Ascending aorta (tissue), 2 donors: ENCODE results near the gene KIF14. TPM values are rescaled to one million over a fixed set of nuclear protein-coding genes. Genes with fewer than 3 reads are reported as not detected.
"Not testable (repeated sequence)": the region's sequence is repeated elsewhere in the genome, so short reads cannot be mapped to it uniquely, and the experiment has no call there.

Experiments used
- DNase-seq, 2 donors: peaks; one replicate each; pipeline ENCODE4 v3.0.0-alpha.2; 2019; ENCODE audit warnings: low spot score in 2 of 2
- H3K27ac ChIP-seq, 2 donors: fragments of 200-600 bp; sonication (generic); one replicate each; pipeline ENCODE4 v1.5.1; 2016 to 2017; ENCODE audit warnings: mild to moderate bottlenecking in 1 of 2
- H3K27me3 ChIP-seq: fragments of 200-600 bp; sonication (generic); one replicate; pipeline ENCODE4 v1.5.1; 2017
- H3K36me3 ChIP-seq, 2 donors: fragments of 200-600 bp; sonication (generic); one replicate each; pipeline ENCODE4 v1.5.1; 2016
- H3K4me1 ChIP-seq, 2 donors: fragments of 200-600 bp; sonication (generic); one replicate each; pipeline ENCODE4 v1.5.1; 2016 to 2017; ENCODE audit warnings: mild to moderate bottlenecking in 1 of 2
- H3K4me3 ChIP-seq, 2 donors: fragments of 200-600 bp; sonication (generic); one replicate each; pipeline ENCODE4 v1.5.1; 2016 to 2017; ENCODE audit warnings: mild to moderate bottlenecking in 1 of 2
- H3K9me3 ChIP-seq, 2 donors: fragments of 200-600 bp; sonication (generic); one replicate each; pipeline ENCODE4 v1.5.1; 2016
- intact Hi-C: fragments of 100-400 bp; cut with DNase I; formaldehyde crosslinking; loops from one replicate; pipeline ENCODE4 v1.15.1; 2023
- total RNA-seq: library from RNA; depleted of rRNA; stranded (reverse); fragments of >200 nt; gene quantifications from one replicate; pipeline ENCODE4 v1.1.0, GENCODE V29; 2016
- TF ChIP-seq, protein P1 (sequence below), 3 experiments: fragments of 200-600 bp in 2 of 3; fragments of 450-650 bp in 1 of 3; sonication (generic) in 2 of 3; IDR thresholded peaks; one replicate each; pipeline ENCODE4 v1.5.1; 2016 to 2019; ENCODE audit warnings: antibody characterized with exemption in 3 of 3, mild to moderate bottlenecking in 1 of 3, moderate library complexity in 1 of 3

Gene KIF14
- total RNA-seq, 1 donor from 2014 or later, result not detected

- Histone ChIP-seq H3K27me3 (no peaks in the 10 kb centered on the region), H3K36me3 (peaks cover 0 to 3% of the 10 kb centered on the region in 2 donors), H3K4me3 (no peak overlapping the region), H3K4me1 (no peaks in the 10 kb centered on the region), H3K9me3 (no peaks in the 10 kb centered on the region), H3K27ac (no peak overlapping the region)
- DNase-seq, result no peak
- intact Hi-C loops, result no loop called here
- TF ChIP-seq, protein P1, sequence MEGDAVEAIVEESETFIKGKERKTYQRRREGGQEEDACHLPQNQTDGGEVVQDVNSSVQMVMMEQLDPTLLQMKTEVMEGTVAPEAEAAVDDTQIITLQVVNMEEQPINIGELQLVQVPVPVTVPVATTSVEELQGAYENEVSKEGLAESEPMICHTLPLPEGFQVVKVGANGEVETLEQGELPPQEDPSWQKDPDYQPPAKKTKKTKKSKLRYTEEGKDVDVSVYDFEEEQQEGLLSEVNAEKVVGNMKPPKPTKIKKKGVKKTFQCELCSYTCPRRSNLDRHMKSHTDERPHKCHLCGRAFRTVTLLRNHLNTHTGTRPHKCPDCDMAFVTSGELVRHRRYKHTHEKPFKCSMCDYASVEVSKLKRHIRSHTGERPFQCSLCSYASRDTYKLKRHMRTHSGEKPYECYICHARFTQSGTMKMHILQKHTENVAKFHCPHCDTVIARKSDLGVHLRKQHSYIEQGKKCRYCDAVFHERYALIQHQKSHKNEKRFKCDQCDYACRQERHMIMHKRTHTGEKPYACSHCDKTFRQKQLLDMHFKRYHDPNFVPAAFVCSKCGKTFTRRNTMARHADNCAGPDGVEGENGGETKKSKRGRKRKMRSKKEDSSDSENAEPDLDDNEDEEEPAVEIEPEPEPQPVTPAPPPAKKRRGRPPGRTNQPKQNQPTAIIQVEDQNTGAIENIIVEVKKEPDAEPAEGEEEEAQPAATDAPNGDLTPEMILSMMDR (IDR thresholded peaks at IDR 0.05), result no peak
Observed at GRCh38 chr1:200640373-200640962, 19.9 kb upstream of the KIF14 start.

- TF ChIP-seq, protein P1 (IDR thresholded peaks at IDR 0.05), result no peak
- Histone ChIP-seq H3K4me3 (no peak overlapping the region), H3K9me3 (no peaks in the 10 kb centered on the region), H3K27ac (no peak overlapping the region), H3K27me3 (no peaks in the 10 kb centered on the region), H3K4me1 (no peaks in the 10 kb centered on the region), H3K36me3 (no peaks in the 10 kb centered on the region)
- intact Hi-C loops, result no loop called here
- DNase-seq, result no peak
Observed at GRCh38 chr1:200638073-200638472, 17.5 kb upstream of the KIF14 start.

GRCh38 chr1:200636681-200637080 lies 16.1 kb upstream of the KIF14 start:
- intact Hi-C loops, result no loop called here
- no peaks in the 10 kb centered on the region for H3K9me3 ChIP-seq
- H3K4me1 ChIP-seq, result no peaks in the 10 kb centered on the region
- TF ChIP-seq, protein P1 (IDR thresholded peaks at IDR 0.05), result no peak
- no peak for DNase-seq
- no peaks in the 10 kb centered on the region for H3K36me3 ChIP-seq
- H3K4me3 ChIP-seq, result no peak overlapping the region
- no peak overlapping the region for H3K27ac ChIP-seq
- H3K27me3 ChIP-seq, result no peaks in the 10 kb centered on the region

DNA sequence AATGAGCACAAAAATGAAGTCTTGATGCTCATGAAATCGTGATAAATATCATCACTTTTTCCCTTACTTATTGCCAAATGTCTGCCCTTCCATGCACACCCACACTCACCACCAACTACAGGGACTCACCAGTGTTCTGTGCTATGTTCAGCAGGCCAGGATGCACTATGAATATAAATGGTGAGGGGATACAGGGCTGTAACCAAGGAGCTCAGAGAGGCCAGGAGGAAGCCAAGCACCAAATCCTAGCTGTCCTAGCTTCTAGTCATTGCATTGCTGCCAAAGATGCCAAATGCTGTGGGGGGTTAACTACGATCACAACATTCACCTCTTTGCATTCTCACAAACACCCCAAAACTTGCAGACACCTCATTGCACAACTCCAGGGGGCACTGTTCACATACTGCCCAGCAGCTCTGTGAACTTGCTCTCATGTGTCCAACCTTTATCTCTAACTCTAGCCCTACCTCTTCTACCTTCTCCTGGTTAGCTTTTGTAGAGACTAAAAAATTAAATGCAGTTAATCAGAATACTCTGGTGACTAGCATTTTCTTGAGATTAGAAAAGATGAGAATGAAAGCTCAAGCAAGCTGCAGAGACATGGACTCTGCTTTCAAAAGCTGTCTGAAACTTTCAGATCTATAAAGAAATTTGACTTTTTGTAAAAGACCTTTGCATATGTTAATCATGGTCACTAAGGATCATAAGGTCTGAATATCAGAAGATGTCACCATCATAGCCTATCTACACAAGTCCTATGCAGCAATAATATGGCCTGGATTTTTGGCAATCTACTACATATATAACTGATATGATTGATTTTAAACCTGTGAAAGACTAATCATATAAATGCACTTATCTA lies 13.9 kb upstream of the KIF14 start:
- no peaks in the 10 kb centered on the region for H3K36me3 ChIP-seq
- H3K27me3 ChIP-seq, result no peaks in the 10 kb centered on the region
- H3K9me3 ChIP-seq, result no peaks in the 10 kb centered on the region
- H3K4me1 ChIP-seq, result no peaks in the 10 kb centered on the region
- TF ChIP-seq, protein P1 (IDR thresholded peaks at IDR 0.05), result no peak
- no peak overlapping the region for H3K4me3 ChIP-seq
- DNase-seq, result no peak
- H3K27ac ChIP-seq, result no peak overlapping the region
- intact Hi-C loops, result no loop called here

DNA sequence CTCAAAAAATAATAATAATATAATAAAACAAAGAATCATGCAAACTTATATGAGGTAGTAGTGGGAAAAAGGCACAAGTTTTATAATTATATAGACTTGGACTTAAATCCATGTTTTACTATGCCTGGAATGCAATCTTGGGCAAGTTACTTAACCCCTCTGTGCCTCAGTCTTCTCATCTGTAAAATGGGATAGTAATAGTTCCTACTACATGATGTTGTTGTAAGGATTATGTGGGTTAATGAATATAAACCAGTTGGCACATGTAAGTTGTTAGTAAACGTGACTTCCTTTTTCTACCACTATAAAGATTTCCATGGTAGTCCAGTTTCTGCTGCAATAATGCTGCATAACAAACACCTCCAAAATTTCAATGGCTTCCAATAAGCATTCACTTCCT lies 10.8 kb upstream of the KIF14 start:
- no peaks in the 10 kb centered on the region for H3K9me3 ChIP-seq
- no peak overlapping the region for H3K27ac ChIP-seq
- no peaks in the 10 kb centered on the region for H3K27me3 ChIP-seq
- H3K4me3 ChIP-seq, result no peak overlapping the region
- no peak for DNase-seq
- H3K4me1 ChIP-seq, result no peaks in the 10 kb centered on the region
- TF ChIP-seq, protein P1 (IDR thresholded peaks at IDR 0.05), result no peak
- intact Hi-C loops, result no loop called here
- no peaks in the 10 kb centered on the region for H3K36me3 ChIP-seq

GRCh38 chr1:200630515-200630899 lies 10.0 kb upstream of the KIF14 start:
- H3K4me1 ChIP-seq, H3K4me3 ChIP-seq, H3K36me3 ChIP-seq, DNase-seq, H3K9me3 ChIP-seq, intact Hi-C loops, H3K27ac ChIP-seq, H3K27me3 ChIP-seq: not testable (repeated sequence)
